GM08714 (cell line): ENCODE results near the gene GADD45G.

Experiments used
- H3K4me3 ChIP-seq: fragments of 200-500 bp; sonication (Bioruptor generic); 2 replicates; pipeline ENCODE4 v1.5.1; 2014; ENCODE audit warnings: mild to moderate bottlenecking, low read length, inconsistent platforms
- ZNF274 ChIP-seq: IDR thresholded peaks from 2 replicates; pipeline ENCODE4 v1.6.1; 2012; ENCODE audit warnings: mild to moderate bottlenecking, low read depth, low read length

Gene GADD45G

DNA sequence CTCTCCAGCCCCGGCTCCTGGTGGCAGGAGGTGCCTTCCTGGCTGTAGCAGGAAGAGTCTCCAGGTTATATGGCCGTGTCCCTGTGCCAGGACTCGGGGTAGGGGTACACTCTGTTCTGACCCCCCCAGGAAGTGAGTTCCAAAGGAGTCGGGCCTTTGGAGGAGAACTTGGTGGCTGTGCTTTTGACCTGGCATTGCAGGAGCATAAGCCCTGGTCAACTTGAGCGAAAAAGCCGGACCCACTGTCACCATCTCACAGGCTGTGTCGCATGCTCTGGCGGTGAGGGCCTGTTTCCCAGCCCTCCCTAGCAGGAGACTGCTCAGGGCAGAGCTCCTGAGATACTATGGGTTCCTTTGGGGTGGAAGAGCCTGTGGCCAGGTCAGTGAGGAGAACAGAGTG lies 36.0 kb downstream of the GADD45G start:
- H3K4me3 ChIP-seq, result no peak overlapping the region
- no peak for TF ChIP-seq ZNF274

DNA sequence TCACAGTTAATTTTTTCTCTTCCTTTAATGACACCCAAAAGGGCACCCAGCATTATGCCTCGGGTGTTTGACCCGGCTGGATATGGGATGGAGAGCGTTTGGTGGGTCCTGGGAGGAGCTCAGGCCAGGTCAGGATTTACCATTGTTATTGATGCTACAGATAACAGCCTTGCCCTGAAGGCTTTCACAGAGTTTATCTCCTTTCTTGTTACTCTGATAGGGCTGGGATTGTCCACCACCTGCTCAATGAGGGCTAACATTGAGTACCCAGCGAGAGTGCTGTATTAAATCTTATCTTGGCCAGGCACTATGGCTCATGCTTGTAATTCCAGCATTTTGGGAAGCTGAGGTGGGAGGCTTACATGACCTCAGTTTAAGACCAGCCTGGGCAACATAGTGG lies 37.2 kb downstream of the GADD45G start:
- TF ChIP-seq ZNF274, result no peak
- no peak overlapping the region for H3K4me3 ChIP-seq

DNA sequence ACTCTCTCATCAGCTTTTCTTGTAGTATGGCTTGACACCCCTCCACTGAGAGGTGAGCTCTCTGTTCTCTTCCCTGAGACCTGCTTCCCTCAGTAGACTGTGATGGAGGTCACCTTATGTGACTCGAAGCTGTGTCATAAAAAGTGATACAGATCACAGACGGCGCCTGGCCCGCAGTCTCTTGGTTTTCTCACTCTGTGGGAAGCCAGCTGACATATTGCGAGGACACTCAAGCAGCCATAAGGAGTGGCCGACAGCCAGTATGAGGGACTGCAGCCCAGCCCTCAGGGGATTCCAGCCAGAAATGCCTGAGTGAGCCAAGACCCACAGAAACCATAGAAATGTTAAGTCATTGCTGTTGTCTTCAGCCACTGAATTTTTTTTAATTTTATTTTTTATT lies 38.0 kb downstream of the GADD45G start:
- TF ChIP-seq ZNF274, result no peak
- H3K4me3 ChIP-seq, result no peak overlapping the region

DNA sequence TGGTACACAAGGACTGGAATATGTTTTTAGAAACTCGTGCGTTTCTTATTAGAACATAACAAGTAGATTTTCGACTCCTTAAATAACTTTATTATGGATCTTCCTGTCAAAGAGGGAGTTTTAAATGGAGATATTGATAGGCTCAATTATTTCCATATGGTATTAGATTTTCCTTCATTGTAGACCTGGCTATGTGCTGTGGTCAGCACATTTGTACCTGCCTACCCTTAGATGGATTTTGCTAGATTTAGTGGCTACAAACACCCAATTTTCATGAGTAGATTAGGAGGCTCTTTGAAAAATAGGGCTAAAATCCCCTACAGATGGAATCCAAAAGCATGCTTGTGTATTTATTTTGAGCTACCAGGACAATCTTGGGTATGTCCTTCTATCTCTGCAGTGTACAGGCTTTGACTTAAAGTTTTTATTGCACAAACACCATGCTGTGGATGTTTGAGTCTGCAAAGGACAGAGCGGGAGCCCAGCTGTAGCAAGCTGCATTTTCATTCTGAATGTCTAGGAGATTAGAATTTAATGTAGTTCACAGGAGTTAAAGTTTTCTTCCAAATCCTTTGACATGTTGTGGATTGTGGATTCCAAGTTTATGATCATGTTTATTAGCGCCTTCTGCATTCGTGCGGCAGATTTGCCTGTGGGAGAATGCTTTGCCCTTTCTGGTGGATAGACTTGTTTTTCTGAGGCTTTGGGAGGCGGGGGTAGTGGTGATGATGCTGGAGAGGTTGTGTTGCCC lies 41.6 kb downstream of the GADD45G start:
- no peak for TF ChIP-seq ZNF274
- H3K4me3 ChIP-seq, result no peak overlapping the region

DNA sequence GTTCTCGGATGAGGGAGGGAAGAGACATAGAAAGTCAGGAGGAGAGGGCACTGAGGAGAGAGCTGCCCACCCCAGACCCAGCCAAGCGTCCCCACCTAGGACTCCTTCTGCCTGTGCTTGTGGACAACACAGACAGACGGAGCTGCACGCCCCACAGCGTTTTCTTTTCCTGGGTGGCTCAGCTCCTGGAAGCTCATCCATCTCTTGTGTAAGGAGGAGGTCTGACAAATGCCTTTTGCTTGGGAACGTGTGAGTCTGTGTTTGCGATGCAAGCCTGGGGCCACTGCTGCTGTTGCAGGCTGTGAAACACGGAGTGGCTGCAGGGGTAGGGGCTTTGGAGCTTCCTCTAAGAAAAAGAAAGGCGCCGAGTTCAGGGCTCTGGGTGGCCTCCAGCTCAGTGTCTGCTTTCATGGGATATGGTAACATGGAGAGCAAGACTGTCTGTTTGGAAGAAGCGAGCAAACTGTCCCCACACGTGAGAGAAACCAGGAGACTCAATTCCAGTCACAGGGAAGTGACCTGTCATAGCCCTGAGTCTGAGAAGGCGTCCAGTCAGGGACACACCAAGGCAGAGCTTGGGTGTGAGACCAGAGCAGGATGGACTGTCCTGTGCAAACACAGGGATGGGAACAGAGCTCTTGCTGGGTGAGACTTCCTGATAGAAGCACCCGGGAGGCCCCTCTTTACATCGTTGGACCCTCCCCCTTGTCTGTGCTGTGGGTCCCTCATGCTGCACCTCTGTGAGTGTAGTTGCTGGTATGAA lies 42.7 kb downstream of the GADD45G start:
- no peak for TF ChIP-seq ZNF274
- H3K4me3 ChIP-seq, result no peak overlapping the region

DNA sequence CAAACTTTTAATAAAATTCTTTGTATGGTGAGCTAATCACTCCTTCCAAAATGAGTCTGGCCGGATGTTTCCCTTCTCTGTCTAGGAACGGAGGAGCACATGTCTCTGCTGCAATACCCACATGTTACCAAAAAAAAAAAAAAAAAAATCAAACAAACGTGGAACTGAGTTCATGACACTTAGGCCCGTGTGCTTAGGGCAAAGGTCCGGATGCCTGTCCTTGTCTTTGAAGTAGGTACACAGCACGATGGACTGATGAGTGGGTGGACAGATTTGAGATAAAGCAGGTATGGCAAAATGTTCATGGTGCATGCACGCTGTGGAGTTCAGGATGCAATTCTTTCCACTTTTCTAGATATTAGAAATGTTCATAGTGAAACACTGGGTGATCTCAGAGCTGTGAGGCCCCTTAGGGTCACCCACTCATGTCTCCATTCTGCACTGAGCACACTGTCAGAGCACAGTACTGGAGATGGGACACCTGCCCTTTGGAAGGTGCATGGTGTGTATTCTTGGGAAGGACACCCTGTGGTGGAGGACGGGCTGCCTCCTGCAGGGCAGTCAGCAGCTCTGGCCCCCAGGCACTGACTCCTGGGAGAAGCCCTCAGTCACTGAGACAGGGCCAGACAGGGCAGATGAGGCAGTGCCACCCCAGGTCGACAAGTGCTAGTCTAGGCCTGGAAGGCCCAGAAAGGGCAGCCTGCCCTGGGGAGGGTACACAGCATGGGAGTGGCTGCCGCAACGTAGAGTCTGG lies 43.6 kb downstream of the GADD45G start:
- no peak for TF ChIP-seq ZNF274
- H3K4me3 ChIP-seq, result no peak overlapping the region

DNA sequence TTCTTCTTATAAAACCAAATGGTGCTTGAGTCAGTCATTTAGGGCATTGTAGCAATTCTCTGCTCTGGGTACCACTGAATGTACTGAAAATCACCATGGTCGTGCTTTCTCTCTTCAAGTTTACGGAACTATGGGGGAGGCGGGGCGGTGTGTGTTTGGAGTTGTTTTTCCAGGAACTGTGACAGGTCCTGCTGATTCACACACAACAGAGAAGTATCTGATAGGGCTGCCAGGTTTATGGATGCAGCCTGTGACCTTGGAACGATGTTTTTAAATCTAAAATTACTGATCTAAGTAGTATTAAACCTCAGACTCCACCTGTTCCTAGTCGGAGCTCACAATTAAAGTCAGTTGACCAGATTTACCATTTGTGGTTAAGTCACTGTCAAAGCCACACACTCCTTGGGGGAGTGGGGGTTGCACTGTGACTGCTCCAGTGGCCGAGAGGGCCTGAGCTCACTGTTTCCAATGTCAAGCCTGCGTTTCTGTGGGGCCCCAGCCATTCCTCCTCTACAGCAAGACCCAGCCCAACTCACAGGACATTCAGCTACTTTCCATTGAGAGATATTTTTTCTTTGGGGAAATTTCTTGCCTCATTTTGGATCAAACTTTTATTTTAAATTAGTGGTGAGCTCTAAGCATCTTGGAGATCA lies 44.4 kb downstream of the GADD45G start:
- no peak for TF ChIP-seq ZNF274
- H3K4me3 ChIP-seq, result no peak overlapping the region

DNA sequence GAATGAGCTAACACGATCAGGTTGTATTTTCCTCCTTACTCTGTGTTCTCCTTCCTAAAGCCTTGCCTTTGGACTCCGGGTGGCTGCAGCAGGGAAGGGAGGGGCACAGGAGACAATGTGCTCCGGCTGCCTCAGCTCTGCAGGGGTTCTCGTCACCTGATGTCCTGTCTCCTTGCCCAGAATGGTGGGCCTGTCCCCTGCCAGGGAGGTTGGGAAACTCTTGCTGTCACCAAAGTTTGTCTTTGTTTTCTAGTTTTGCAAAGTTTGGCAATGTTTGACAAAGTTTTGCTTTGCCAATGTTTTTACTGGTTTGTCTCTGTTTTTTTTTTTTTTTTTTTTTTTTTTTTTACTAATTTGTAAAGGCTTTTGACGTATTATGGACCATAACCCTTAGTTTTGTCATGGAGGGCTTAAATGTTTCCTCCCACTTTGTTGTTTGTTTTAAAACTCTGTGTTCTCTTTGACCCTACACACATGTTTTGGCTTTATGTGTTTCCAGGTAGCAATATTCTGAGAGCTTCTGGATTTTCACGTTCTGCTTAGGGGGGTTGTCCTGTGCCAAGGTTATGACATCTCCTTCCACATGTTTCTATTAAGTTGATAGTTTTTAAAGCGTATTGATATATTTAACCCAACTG lies 49.3 kb downstream of the GADD45G start:
- TF ChIP-seq ZNF274, result no peak
- H3K4me3 ChIP-seq, result no peak overlapping the region

DNA sequence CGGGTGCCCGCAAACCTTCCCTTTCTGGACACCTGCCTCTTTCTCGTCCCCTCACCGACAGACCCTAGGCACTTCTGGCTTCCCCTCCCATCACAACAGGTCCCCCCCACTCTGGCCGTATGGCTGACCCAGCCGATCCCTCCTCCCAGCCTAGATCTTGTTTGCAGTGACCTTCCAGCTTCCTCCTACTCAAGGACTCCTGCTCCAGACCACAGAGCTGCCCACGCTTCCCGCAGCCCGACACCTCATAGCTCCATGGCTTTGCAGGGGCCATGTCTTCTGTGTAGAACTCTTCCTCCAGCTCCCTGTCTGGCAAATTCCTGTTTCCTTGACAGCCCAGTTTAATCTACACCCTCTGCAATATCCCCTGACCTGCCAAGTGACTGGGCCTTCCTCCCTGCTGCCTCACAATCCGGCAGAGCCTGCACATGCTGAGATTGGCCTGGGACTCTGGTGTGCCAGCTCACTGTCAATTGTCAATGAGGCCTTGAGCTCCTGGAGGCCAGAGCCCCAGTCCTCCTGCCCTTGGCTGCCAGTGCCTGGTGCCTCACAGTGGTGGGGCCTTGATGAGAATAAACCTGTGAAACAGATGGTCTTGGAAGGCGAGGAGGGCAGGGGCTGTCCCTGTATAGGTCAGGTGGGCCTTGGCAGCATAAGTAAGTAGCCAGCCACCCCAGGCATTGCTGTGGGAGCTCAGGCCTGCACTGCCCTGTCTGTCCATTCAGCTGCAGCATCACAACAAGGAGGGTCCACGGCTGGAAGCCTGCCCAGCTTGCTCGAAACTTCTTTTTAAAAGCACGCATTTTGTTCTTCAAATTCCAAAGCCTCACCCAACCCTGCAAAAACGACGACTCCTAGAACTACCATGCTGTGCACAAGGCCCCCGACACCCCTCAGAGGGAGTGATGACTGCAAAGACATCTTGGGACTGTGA lies 50.5 kb downstream of the GADD45G start:
- H3K4me3 ChIP-seq, result no peak overlapping the region
- no peak for TF ChIP-seq ZNF274
